Cardiac fibroblast (primary cell): ENCODE results near the gene PRMT6.
A peak's percentile ranks its signal among the peaks of the same experiment; 100 is the strongest.
"Not testable (repeated sequence)": the region's sequence is repeated elsewhere in the genome, so short reads cannot be mapped to it uniquely, and the experiment has no call there.

Experiments
- DNase-seq, 2 donors: peaks; one replicate each; pipeline versions ENCODE4 v3.0.0 to v3.0.0-alpha.2; 2010; ENCODE audit warnings: low read depth in 2 of 2
- H3K4me3 ChIP-seq, 2 donors: replicated peaks in 1 of 2; 1 replicate in 1 of 2; 2 replicates in 1 of 2; pipeline ENCODE4 v1.5.1; 2011; ENCODE audit warnings: low read depth in 2 of 2, low read length in 2 of 2, mild to moderate bottlenecking in 2 of 2, moderate library complexity in 1 of 2
- TF ChIP-seq, protein P1 (sequence below): IDR thresholded peaks from one replicate; pipeline ENCODE4 v1.5.1; 2011; ENCODE audit warnings: low read depth, mild to moderate bottlenecking, low read length, inconsistent platforms

Gene PRMT6

DNA sequence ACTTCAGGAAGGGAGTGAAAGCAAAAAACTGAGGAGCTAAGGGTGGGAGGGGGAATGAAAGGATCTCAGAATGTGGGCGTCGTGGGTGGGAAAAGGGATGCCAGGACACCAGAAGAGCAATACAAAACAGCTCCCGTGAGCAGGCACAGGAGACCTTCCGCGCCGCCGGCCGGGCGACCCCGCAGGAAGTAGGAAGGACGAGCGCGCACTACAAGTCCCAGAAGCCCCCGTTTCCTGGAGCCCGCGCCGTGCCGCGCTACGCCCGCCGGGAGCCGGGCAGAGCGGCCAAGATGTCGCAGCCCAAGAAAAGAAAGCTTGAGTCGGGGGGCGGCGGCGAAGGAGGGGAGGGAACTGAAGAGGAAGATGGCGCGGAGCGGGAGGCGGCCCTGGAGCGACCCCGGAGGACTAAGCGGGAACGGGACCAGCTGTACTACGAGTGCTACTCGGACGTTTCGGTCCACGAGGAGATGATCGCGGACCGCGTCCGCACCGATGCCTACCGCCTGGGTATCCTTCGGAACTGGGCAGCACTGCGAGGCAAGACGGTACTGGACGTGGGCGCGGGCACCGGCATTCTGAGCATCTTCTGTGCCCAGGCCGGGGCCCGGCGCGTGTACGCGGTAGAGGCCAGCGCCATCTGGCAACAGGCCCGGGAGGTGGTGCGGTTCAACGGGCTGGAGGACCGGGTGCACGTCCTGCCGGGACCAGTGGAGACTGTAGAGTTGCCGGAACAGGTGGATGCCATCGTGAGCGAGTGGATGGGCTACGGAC, at the start of gene PRMT6:
Gene PRMT6 (plus strand): TSS at position 249 of the 771 bp plus-strand sequence. CDS start 42 bp downstream, at position 291.
- peak; percentile 73 to 81 for DNase-seq
- H3K4me3 ChIP-seq: peak within 1 kb of the TSS; percentile 96 to 97
- TF ChIP-seq, protein P1, sequence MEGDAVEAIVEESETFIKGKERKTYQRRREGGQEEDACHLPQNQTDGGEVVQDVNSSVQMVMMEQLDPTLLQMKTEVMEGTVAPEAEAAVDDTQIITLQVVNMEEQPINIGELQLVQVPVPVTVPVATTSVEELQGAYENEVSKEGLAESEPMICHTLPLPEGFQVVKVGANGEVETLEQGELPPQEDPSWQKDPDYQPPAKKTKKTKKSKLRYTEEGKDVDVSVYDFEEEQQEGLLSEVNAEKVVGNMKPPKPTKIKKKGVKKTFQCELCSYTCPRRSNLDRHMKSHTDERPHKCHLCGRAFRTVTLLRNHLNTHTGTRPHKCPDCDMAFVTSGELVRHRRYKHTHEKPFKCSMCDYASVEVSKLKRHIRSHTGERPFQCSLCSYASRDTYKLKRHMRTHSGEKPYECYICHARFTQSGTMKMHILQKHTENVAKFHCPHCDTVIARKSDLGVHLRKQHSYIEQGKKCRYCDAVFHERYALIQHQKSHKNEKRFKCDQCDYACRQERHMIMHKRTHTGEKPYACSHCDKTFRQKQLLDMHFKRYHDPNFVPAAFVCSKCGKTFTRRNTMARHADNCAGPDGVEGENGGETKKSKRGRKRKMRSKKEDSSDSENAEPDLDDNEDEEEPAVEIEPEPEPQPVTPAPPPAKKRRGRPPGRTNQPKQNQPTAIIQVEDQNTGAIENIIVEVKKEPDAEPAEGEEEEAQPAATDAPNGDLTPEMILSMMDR: no peak

DNA sequence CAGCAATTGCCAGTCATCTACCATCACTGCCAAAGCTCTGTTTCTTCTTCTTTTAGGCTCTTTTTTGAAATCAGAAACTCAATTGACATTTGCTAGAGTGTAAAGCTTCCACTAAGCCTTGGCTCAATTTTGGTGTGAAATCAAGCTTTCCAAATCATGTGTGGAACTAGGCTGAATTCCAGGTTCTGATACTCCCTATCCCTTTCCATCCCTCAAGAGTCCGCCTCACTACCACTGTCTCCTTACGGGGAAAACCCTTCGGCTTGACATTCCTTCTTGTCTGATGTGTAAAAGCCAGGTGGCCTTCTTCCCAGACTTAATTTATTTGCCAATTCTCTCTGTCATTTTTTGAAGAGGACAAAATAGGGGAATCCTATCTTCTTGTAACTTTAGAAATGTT, 47.2 kb upstream of the PRMT6 start:
- no peak for DNase-seq
- TF ChIP-seq, protein P1: no peak
- no peak overlapping the region for H3K4me3 ChIP-seq

DNA sequence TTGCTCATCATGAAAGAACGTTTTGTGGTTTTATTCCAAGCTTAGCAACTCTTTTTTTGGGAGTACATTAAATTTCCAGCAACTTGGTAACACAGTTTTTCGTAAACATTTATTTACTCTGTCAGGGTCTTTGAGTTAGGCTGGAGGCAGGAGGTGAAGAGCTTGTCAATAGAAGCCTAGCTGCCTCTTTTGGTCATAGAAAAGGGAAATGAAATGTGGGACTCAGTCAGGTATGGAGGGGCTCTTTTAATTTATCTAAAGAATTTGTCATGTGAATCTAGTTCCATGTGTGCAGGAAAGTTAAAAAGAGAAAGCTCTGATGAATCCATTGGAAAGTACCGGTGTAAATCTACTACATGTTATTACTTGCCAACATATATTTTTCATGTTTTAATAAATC, 45.9 kb upstream of the PRMT6 start:
- no peak overlapping the region for H3K4me3 ChIP-seq
- no peak for DNase-seq
- TF ChIP-seq, protein P1: no peak

DNA sequence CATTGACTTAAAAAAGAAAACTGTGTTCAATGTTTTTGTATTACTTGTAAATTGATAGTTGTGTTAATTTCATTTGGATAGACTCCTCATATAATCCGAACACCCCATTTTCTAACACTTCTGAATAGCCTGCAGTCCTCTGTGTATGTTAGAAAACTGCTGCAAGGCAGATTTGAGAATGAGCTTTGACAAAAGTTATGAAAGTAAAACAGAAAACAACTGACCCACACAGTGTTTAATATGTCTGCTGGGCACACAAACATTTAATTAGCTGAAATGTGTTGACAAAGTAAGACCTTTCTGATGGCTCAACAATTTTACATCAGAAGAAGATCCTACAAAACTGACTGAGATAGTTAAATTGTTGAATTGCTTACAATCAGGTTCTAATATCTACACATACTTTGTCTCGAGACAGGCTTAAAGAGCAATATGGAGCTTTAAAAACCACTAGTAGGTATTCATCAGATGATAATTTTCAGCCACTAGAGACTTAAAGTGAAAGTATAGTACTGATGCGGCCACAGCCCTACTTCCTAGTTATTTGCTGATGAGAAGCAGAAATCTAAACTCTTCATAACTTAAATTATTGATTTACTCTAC, 40.0 kb upstream of the PRMT6 start:
- TF ChIP-seq, protein P1: no peak
- H3K4me3 ChIP-seq: no peak overlapping the region
- DNase-seq: no peak

DNA sequence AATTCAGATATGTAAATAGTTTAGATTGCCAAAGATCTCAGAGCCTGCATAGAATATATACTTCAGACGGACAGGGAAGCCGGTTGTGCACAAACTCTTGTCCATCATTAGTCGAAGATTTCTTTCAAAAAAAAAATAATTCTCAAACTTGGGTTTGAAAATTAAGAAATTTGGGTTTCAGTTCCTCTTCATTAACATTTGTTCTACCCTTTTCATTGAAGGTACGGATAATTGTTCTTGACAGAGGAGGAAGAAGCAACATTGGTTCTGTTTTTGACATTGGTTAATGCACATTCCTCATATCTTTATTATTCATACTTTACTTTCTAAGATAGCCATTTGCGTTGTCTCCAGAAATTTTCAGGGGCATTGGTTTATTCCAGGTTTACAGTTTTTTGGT, 38.0 kb upstream of the PRMT6 start:
- H3K4me3 ChIP-seq: no peak overlapping the region
- no peak for DNase-seq
- TF ChIP-seq, protein P1: no peak

DNA sequence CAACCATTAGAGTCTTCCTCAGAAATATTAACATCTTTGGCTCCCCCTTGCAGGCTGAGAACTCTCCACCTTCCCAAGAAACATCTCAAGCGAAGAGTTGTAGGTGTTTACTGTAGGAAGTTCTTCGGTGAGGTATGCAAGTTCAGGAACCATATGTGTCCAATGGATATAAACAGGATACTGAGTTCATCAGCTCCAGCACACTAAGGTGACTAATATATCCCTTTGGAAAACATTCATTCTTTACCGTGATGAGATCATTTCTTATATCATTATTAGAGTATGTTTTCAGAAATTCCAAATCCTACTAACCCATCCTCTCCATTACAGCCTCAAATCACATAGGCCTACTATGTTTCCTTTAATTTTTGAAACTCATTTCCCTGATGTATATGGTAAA, 37.3 kb upstream of the PRMT6 start:
- TF ChIP-seq, protein P1: no peak
- no peak overlapping the region for H3K4me3 ChIP-seq
- peak in 1 of 2 donors; percentile 1 for DNase-seq

DNA sequence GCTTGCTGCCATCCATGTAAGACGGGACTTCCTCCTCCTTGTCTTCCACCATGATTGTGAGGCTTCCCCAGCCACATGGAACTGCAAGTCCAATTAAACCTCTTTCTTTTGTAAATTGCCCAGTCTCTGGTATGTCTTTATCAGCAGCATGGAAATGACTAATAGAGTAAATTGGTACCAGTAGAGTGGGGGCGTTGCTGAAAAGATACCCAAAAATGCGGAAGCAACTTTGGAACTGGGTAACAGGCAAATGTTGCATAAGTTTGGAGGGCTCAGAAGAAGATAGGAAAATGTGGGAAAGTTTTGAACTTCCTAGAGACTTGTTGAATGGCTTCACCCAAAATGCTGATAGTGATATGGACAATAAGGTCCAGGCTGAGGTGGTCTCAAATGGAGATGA, 17.6 kb upstream of the PRMT6 start:
- DNase-seq: peak in 1 of 2 donors; percentile 42
- H3K4me3 ChIP-seq: not testable (repeated sequence)

DNA sequence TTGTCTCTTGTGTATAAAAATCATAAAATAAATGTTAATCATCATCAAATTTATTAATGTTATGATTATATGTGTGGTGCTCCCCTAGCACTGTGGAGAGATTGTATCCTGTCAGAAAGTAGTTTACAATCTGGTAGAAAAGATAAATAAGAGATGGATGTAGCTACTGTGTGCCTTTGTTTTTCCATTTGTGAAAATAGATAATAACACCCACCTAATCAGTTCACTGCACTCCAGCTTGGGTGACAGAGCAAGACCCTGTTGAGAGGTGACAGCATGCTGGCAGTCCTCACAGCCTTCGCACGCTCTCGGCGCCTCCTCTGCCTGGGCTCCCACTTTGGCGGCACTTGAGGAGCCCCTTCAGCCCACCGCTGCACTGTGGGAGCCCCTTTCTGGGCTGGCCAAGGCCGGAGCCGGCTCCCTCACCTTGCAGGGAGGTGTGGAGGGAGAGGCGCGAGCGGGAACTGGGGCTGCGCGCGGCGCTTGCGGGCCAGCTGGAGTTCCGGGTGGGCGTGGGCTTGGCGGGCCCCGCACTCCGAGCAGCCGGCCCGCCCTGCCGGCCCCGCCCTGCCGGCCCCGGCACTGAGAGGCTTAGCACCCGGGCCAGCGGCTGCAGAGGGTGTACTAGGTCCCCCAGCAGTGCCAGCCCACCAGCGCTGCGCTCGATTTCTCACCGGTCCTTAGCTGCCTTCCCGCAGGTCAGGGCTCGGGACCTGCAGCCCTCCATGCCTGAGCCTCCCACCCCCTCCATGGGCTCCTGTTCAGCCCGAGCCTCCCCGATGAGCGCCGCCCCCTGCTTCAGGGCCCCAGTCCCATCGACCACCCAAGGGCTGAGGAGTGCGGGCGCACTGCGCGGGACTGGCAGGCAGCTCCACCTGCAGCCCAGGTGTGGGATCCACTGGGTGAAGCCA, 11.9 kb upstream of the PRMT6 start:
- H3K4me3 ChIP-seq, DNase-seq: not testable (repeated sequence)
